ENCODE measurements around the gene ZFP92.

ZFP92 gene

GRCh38 chrX:153446950-153447580 is 35.8 kb downstream of the ZFP92 start:
- no peak overlapping the region for H3K4me2 ChIP-seq (ENCODE audit: insufficient read depth, low read length)
- no peak for TF ChIP-seq CTCF (IDR thresholded peaks at IDR 0.05; ENCODE audit: borderline replicate concordance, extremely low read depth, low read length, poor library complexity, severe bottlenecking)
- TF ChIP-seq EZH2 (IDR thresholded peaks at IDR 0.05; ENCODE audit: borderline replicate concordance, low read depth, low read length, severe bottlenecking): no peak
- no peak overlapping the region for H2AFZ ChIP-seq (ENCODE audit: low read depth, low read length)
- no peak overlapping the region for H3K27ac ChIP-seq (ENCODE audit: low read length)
- no peaks in the 10 kb centered on the region for H4K20me1 ChIP-seq (ENCODE audit: insufficient read depth, low read length)
- H3K4me3 ChIP-seq (ENCODE audit: low read depth in 1 of 2, low read length in 2 of 2): no peak overlapping the region
- H3K27me3 ChIP-seq (ENCODE audit: insufficient read depth, low read length, poor library complexity): no peaks in the 10 kb centered on the region
- H3K4me1 ChIP-seq (ENCODE audit: insufficient read depth, low read length): no peaks in the 10 kb centered on the region
- peaks cover 11% of the 10 kb centered on the region; the same call in 1 of the 2 replicates for H3K36me3 ChIP-seq (ENCODE audit: insufficient read depth, low read length)
- no peak for DNase-seq
- no peaks in the 10 kb centered on the region for H3K9me3 ChIP-seq (ENCODE audit: insufficient read depth, low read length, severe bottlenecking)
- H3K79me2 ChIP-seq (ENCODE audit: insufficient read depth, low read length): no peaks in the 10 kb centered on the region
- no peak for ATAC-seq (ENCODE audit: insufficient read depth, low read depth)
- no peak overlapping the region for H3K9ac ChIP-seq (ENCODE audit: low read depth, low read length)

DNA sequence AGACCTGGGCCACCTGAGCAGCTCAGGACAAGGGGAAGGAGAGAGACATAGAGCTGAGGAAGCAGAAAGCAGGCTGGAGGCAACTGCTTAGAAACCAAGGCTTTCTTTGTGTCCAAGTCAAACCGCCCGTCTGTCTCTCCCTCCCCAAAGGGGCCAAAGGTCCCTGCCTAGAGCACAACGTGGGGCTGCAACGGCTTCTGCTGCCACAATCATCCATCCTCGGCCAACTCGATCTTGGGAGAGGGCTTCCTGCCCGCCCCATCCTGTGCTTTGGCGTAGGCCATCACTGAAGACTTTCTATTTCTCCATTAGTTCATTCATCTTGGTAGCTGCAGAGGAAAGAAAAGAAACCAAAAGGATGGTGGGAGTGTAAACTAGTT is 36.3 kb downstream of the ZFP92 start:
- DNase-seq: no peak
- no peak for ATAC-seq (ENCODE audit: insufficient read depth, low read depth)
- Histone ChIP-seq H4K20me1 (ENCODE audit: insufficient read depth, low read length) (no peaks in the 10 kb centered on the region), H3K4me3 (ENCODE audit: low read depth in 1 of 2, low read length in 2 of 2) (no peak overlapping the region), H2AFZ (ENCODE audit: low read depth, low read length) (no peak overlapping the region), H3K27me3 (ENCODE audit: insufficient read depth, low read length, poor library complexity) (no peaks in the 10 kb centered on the region), H3K9me3 (ENCODE audit: insufficient read depth, low read length, severe bottlenecking) (no peaks in the 10 kb centered on the region), H3K4me1 (ENCODE audit: insufficient read depth, low read length) (no peaks in the 10 kb centered on the region), H3K4me2 (ENCODE audit: insufficient read depth, low read length) (no peak overlapping the region), H3K79me2 (ENCODE audit: insufficient read depth, low read length) (no peaks in the 10 kb centered on the region), H3K9ac (ENCODE audit: low read depth, low read length) (no peak overlapping the region), H3K27ac (ENCODE audit: low read length) (no peak overlapping the region), H3K36me3 (ENCODE audit: insufficient read depth, low read length) (peaks cover 11% of the 10 kb centered on the region; the same call in 1 of the 2 replicates)
- no peak for TF ChIP-seq CTCF (IDR thresholded peaks at IDR 0.05; ENCODE audit: borderline replicate concordance, extremely low read depth, low read length, poor library complexity, severe bottlenecking)
- no peak for TF ChIP-seq EZH2 (IDR thresholded peaks at IDR 0.05; ENCODE audit: borderline replicate concordance, low read depth, low read length, severe bottlenecking)

DNA sequence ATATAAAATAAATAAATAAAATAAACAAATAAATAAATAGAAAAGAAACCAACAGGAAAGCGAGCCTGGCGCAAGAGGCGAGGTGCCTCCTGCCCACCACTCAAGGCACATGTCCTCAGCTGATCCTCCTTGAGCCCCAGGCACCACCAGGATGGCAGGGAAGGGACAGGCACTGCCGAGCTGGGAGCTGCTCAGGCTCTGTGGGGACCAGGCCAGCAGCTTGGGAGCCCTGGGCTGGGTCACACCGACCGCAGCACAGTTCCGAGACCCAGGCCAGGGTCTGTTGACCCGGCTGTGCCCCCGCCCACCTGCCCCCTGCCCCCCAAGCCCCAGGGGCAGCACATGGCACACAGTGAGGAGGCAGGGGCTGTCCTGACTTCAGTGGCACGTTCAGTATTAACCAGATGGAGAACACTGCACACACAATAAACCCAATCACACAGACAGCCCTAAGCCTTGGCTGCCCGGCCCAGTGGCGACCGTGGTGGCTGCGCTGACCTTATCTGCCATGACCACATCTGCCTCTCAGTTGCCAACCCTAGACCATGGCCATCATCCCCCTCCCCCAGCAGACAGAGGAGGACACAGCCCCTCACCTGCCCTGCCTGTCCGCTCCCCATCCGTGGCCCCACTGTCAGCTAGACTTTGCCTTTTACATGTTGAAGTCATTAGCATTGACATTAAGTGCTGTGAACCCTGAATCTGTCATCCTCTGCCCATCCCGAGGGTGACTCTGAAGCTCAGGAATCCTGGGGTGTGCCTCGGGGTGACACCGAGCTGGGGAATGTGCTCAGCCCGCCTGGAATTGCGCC is 37.5 kb downstream of the ZFP92 start:
- no peaks in the 10 kb centered on the region for H3K4me1 ChIP-seq (ENCODE audit: insufficient read depth, low read length)

More for the DNA sequence above, 37.5 kb downstream of the ZFP92 start:
- no peak overlapping the region for H3K4me3 ChIP-seq (ENCODE audit: low read depth in 1 of 2, low read length in 2 of 2)
- ATAC-seq (ENCODE audit: insufficient read depth, low read depth): no peak
- no peak overlapping the region for H3K9ac ChIP-seq (ENCODE audit: low read depth, low read length)
- peaks cover 11% of the 10 kb centered on the region; the same call in 1 of the 2 replicates for H3K36me3 ChIP-seq (ENCODE audit: insufficient read depth, low read length)
- no peaks in the 10 kb centered on the region for H3K79me2 ChIP-seq (ENCODE audit: insufficient read depth, low read length)
- DNase-seq: no peak
- no peaks in the 10 kb centered on the region for H3K27me3 ChIP-seq (ENCODE audit: insufficient read depth, low read length, poor library complexity)
- no peaks in the 10 kb centered on the region for H4K20me1 ChIP-seq (ENCODE audit: insufficient read depth, low read length)
- H2AFZ ChIP-seq (ENCODE audit: low read depth, low read length): no peak overlapping the region
- no peaks in the 10 kb centered on the region for H3K9me3 ChIP-seq (ENCODE audit: insufficient read depth, low read length, severe bottlenecking)
- H3K4me2 ChIP-seq (ENCODE audit: insufficient read depth, low read length): no peak overlapping the region
- TF ChIP-seq CTCF (IDR thresholded peaks at IDR 0.05; ENCODE audit: borderline replicate concordance, extremely low read depth, low read length, poor library complexity, severe bottlenecking) (no peak), EZH2 (IDR thresholded peaks at IDR 0.05; ENCODE audit: borderline replicate concordance, low read depth, low read length, severe bottlenecking) (no peak)
- H3K27ac ChIP-seq (ENCODE audit: low read length): no peak overlapping the region
